ENCODE data around the gene KRT6B.

KRT6B gene

DNA sequence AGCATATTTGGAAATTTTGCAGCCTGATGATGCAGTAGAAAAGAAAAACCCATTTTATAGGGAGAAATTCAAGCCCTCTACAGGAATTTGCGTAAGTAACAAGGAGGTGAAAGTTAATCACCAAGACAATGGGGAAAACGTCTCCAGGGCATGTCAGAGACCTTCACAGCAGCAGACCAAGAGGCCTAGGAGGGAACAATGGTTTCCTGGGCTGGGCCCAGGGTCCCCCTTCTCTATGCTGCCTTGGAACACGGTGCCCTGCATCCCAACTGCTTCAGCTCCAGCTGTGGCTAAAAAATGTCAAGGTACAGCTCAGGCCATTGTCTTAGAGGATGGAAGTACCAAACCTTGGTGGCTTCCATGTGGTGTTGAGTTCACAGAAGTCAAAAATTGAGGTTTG is 28.1 kb upstream of the KRT6B start:
- Histone ChIP-seq H3K4me1 (ENCODE audit: low read depth, poor library complexity, severe bottlenecking) (no peaks in the 10 kb centered on the region), H3K4me3 (IDR thresholded peaks at IDR 0.05; ENCODE audit: insufficient read depth, low read depth, low read length) (no peak overlapping the region), H3K27ac (no peak overlapping the region), H4K20me1 (ENCODE audit: insufficient read depth) (no peaks in the 10 kb centered on the region), H3K36me3 (ENCODE audit: insufficient read depth) (no peaks in the 10 kb centered on the region), H2AFZ (ENCODE audit: low read depth) (no peak overlapping the region), H3K9ac (no peak overlapping the region), H3K4me2 (no peak overlapping the region), H3K27me3 (ENCODE audit: insufficient read depth, low read depth) (no peaks in the 10 kb centered on the region), H3K79me2 (ENCODE audit: insufficient read depth, low read depth) (no peaks in the 10 kb centered on the region)
- no peak for TF ChIP-seq CTCF (conservative IDR thresholded peaks at IDR 0.05; ENCODE audit: low read depth, low read length)

DNA sequence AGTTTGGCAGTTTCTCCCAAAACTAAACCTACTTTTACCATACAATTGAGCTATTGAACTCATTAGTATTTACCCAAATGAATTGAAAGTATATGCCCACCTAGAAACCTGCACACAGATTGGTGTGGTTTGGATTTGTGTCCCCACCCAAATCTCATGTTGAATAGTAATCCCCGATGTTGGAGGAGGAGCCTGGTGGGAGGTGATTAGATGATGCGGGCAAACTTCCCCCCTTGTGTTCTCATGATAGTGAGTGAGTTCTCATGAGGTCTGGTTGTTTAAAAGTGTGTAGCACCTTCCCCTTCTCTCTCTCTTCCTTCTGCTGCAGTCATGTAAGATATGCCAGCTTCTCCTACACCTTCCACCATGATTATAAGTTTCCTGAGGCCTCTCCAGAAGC is 25.7 kb upstream of the KRT6B start:
- Histone ChIP-seq H3K27me3 (ENCODE audit: insufficient read depth, low read depth) (no peaks in the 10 kb centered on the region; the same call in 1 of the 2 replicates), H3K4me3 (IDR thresholded peaks at IDR 0.05; ENCODE audit: insufficient read depth, low read depth, low read length) (no peak overlapping the region), H3K36me3 (ENCODE audit: insufficient read depth) (no peaks in the 10 kb centered on the region), H3K4me2 (no peak overlapping the region), H3K79me2 (ENCODE audit: insufficient read depth, low read depth) (no peaks in the 10 kb centered on the region), H4K20me1 (ENCODE audit: insufficient read depth) (no peaks in the 10 kb centered on the region), H3K9ac (no peak overlapping the region), H2AFZ (ENCODE audit: low read depth) (no peak overlapping the region), H3K4me1 (ENCODE audit: low read depth, poor library complexity, severe bottlenecking) (no peaks in the 10 kb centered on the region), H3K27ac (no peak overlapping the region)
- no peak for TF ChIP-seq CTCF (conservative IDR thresholded peaks at IDR 0.05; ENCODE audit: low read depth, low read length)

- no peaks in the 10 kb centered on the region; the same call in 1 of the 2 replicates for H3K27me3 ChIP-seq (ENCODE audit: insufficient read depth, low read depth)
- no peak overlapping the region for H3K9ac ChIP-seq
- no peaks in the 10 kb centered on the region for H3K4me1 ChIP-seq (ENCODE audit: low read depth, poor library complexity, severe bottlenecking)
- H4K20me1 ChIP-seq (ENCODE audit: insufficient read depth): no peaks in the 10 kb centered on the region
- TF ChIP-seq CTCF (conservative IDR thresholded peaks at IDR 0.05; ENCODE audit: low read depth, low read length): no peak
- no peak overlapping the region for H3K4me3 ChIP-seq (IDR thresholded peaks at IDR 0.05; ENCODE audit: insufficient read depth, low read depth, low read length)
- H3K4me2 ChIP-seq: no peak overlapping the region
- no peak overlapping the region for H2AFZ ChIP-seq (ENCODE audit: low read depth)
- H3K36me3 ChIP-seq (ENCODE audit: insufficient read depth): no peaks in the 10 kb centered on the region
- no peaks in the 10 kb centered on the region for H3K79me2 ChIP-seq (ENCODE audit: insufficient read depth, low read depth)
- H3K27ac ChIP-seq: no peak overlapping the region
Measured at GRCh38 chr12:52474212-52474611, 22.3 kb upstream of the KRT6B start.

DNA sequence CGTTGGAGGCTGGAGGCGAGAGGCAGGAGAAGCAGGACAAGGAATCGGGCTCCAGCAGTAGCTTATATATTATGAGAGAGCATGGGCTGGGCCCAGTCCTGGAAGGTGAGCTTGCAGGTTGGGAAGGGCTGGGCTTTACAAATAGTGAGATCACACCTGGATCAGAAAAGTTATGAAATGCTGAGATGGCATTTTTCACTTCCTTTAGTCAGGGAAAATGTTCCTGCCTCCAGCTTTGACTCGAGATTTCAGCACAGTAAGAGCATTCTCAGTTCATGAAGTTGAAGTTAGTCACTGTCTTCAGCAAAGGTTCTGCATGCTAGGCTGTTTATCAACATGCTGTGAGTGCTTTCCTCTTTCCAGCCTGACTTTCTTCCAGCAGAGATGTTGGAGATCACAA is 21.8 kb upstream of the KRT6B start, which contains the start of gene KRT6C:
TSS of gene KRT6C (minus strand) at position 38 of the 400 bp plus-strand sequence. CDS start 68 bp downstream, outside the sequence.
- Histone ChIP-seq H3K79me2 (ENCODE audit: insufficient read depth, low read depth) (no peaks in the 10 kb centered on the region), H4K20me1 (ENCODE audit: insufficient read depth) (no peaks in the 10 kb centered on the region), H3K27me3 (ENCODE audit: insufficient read depth, low read depth) (no peaks in the 10 kb centered on the region; the same call in 1 of the 2 replicates), H3K4me3 (IDR thresholded peaks at IDR 0.05; ENCODE audit: insufficient read depth, low read depth, low read length) (no peak within 1 kb of the TSS), H3K36me3 (ENCODE audit: insufficient read depth) (no peaks in the 10 kb centered on the region), H3K9ac (no peak within 1 kb of the TSS), H2AFZ (ENCODE audit: low read depth) (no peak within 1 kb of the TSS), H3K4me1 (ENCODE audit: low read depth, poor library complexity, severe bottlenecking) (no peaks in the 10 kb centered on the region), H3K27ac (no peak within 1 kb of the TSS), H3K4me2 (no peak within 1 kb of the TSS)
- no peak for TF ChIP-seq CTCF (conservative IDR thresholded peaks at IDR 0.05; ENCODE audit: low read depth, low read length)
